IMR-90 (cell line): ENCODE data around the gene SRD5A3. TPM values are rescaled to one million over a fixed set of nuclear protein-coding genes. Genes with fewer than 3 reads are reported as not detected.

Experiments
- ATAC-seq: fragments of 200-7000 bp; cut with Tn5 transposase; 2 replicates; pipeline ENCODE4 v1.9.1; 2020; ENCODE audit warnings: low read depth, mild to moderate bottlenecking, moderate library complexity
- BruUV-seq: library from RNA; stranded (reverse); fragments of 400-500 nt; replicated peaks from 2 replicates; lab custom pipeline; 2021; lab: Mats Ljungman, UMichigan
- CTCF ChIA-PET: fragments of 300-600 bp; formaldehyde crosslinking; extraction: SDS; loops from one replicate; lab custom pipeline; 2021; ENCODE audit warnings: antibody characterized with exemption; lab: Yijun Ruan, JAX
- POLR2A ChIA-PET: fragments of 300-600 bp; sonication (Branson Sonifier 250); formaldehyde crosslinking; loops from one replicate; lab custom pipeline; 2022; ENCODE audit warnings: antibody characterized with exemption; ENCODE audit not compliant: unreplicated experiment; lab: Charles Lee
- DNase-seq: peaks from one replicate; pipeline ENCODE4 v3.0.0; 2013
- H2AFZ ChIP-seq: replicated peaks from 2 replicates; pipeline ENCODE3; 2013; ENCODE audit warnings: low read length, mild to moderate bottlenecking; ENCODE audit not compliant: poor library complexity
- H2AK5ac ChIP-seq: 2 replicates; pipeline ENCODE4 v1.6.1; 2013; ENCODE audit warnings: low read depth, low read length, inconsistent platforms
- H2AK9ac ChIP-seq: replicated peaks from 2 replicates; pipeline ENCODE3; 2013; ENCODE audit warnings: mild to moderate bottlenecking, low read depth, low read length, moderate library complexity; ENCODE audit not compliant: poor library complexity
- H2BK120ac ChIP-seq: 2 replicates; pipeline ENCODE4 v1.6.1; 2013; ENCODE audit warnings: low read depth, low read length, inconsistent platforms
- H2BK15ac ChIP-seq: 3 replicates; pipeline ENCODE4 v1.6.1; 2013; ENCODE audit warnings: low read depth, low read length, inconsistent platforms
- H2BK20ac ChIP-seq: 2 replicates; pipeline ENCODE4 v1.6.1; 2013; ENCODE audit warnings: low read depth, mild to moderate bottlenecking, inconsistent platforms, low read length, moderate library complexity
- H2BK5ac ChIP-seq: 2 replicates; pipeline ENCODE4 v1.6.1; 2013; ENCODE audit warnings: mild to moderate bottlenecking, low read depth, low read length, inconsistent platforms; ENCODE audit not compliant: poor library complexity, severe bottlenecking
- H3K14ac ChIP-seq: replicated peaks from 2 replicates; pipeline ENCODE4 v1.6.1; 2013; ENCODE audit warnings: low read depth, low read length, inconsistent platforms
- H3K18ac ChIP-seq: 2 replicates; pipeline ENCODE4 v1.6.1; 2013; ENCODE audit warnings: low read depth, low read length, control low read depth
- H3K23ac ChIP-seq: 2 replicates; pipeline ENCODE4 v1.6.1; 2013; ENCODE audit warnings: low read depth, low read length, inconsistent platforms
- H3K27ac ChIP-seq: 2 replicates; pipeline ENCODE4 v1.5.1; 2013; ENCODE audit warnings: mild to moderate bottlenecking, control low read depth, low read length; ENCODE audit not compliant: insufficient read depth
- H3K27me3 ChIP-seq: 2 replicates; pipeline ENCODE4 v1.6.1; 2013; ENCODE audit warnings: low read length; ENCODE audit not compliant: control insufficient read depth, insufficient read depth
- H3K36me3 ChIP-seq: 2 replicates; pipeline ENCODE4 v1.6.1; 2013; ENCODE audit warnings: low read length, mixed read lengths; ENCODE audit not compliant: control insufficient read depth, insufficient read depth
- H3K4ac ChIP-seq: 2 replicates; pipeline ENCODE4 v1.6.1; 2013; ENCODE audit warnings: low read depth, low read length, inconsistent platforms
- H3K4me1 ChIP-seq: 2 replicates; pipeline ENCODE4 v1.6.1; 2013; ENCODE audit warnings: low read length, mixed read lengths; ENCODE audit not compliant: control insufficient read depth, insufficient read depth
- H3K4me2 ChIP-seq: 2 replicates; pipeline ENCODE4 v1.6.1; 2013; ENCODE audit warnings: low read depth, mild to moderate bottlenecking, control low read depth, low read length, moderate library complexity
- H3K4me3 ChIP-seq: 2 replicates; pipeline ENCODE4 v1.5.1; 2013; ENCODE audit warnings: low read depth, mild to moderate bottlenecking, control low read depth, low read length, moderate library complexity; ENCODE audit not compliant: insufficient read depth
- H3K56ac ChIP-seq: 2 replicates; pipeline ENCODE4 v1.6.1; 2013; ENCODE audit warnings: low read length, inconsistent platforms; ENCODE audit not compliant: insufficient read depth; ENCODE audit errors: extremely low read depth
- H3K79me1 ChIP-seq, 2 experiments: 2 replicates each; pipeline ENCODE4 v1.6.1; 2013; ENCODE audit warnings: low read length in 2 of 2, inconsistent platforms in 1 of 2, low read depth in 1 of 2
- H3K9ac ChIP-seq: 2 replicates; pipeline ENCODE4 v1.6.1; 2013; ENCODE audit warnings: low read depth, low read length, control low read depth
- H3K9me1 ChIP-seq: 2 replicates; pipeline ENCODE4 v1.6.1; 2013; ENCODE audit warnings: low read length, inconsistent platforms; ENCODE audit not compliant: insufficient read depth
- H3K9me3 ChIP-seq: 2 replicates; pipeline ENCODE4 v1.6.1; 2013; ENCODE audit warnings: low read length; ENCODE audit not compliant: control insufficient read depth, insufficient read depth
- H4K20me1 ChIP-seq: 2 replicates; pipeline ENCODE4 v1.6.1; 2013; ENCODE audit warnings: low read length, inconsistent platforms; ENCODE audit not compliant: insufficient read depth
- H4K5ac ChIP-seq: 2 replicates; pipeline ENCODE4 v1.6.1; 2013; ENCODE audit warnings: mild to moderate bottlenecking, low read depth, low read length, control low read depth
- H4K8ac ChIP-seq, 2 experiments: 2 replicates each; pipeline ENCODE4 v1.6.1; 2013; ENCODE audit warnings: low read depth in 2 of 2, low read length in 2 of 2, control low read depth in 1 of 2, inconsistent platforms in 1 of 2
- H4K91ac ChIP-seq: 2 replicates; pipeline ENCODE4 v1.6.1; 2013; ENCODE audit warnings: low read depth, low read length, inconsistent platforms; ENCODE audit not compliant: insufficient read depth
- BHLHE40 ChIP-seq: fragments of 150-350 bp; IDR thresholded peaks from 2 replicates; pipeline ENCODE4 v1.6.1; 2016; ENCODE audit warnings: mild to moderate bottlenecking, low read depth, low read length
- CEBPB ChIP-seq: IDR thresholded peaks from 2 replicates; pipeline ENCODE4 v1.6.1; 2012; ENCODE audit warnings: low read depth, low read length, improper control_type of control experiment
- ELK1 ChIP-seq: fragments of 150-350 bp; IDR thresholded peaks from 2 replicates; pipeline ENCODE4 v1.6.1; 2016; ENCODE audit warnings: low read depth, mild to moderate bottlenecking, low read length, moderate library complexity, borderline replicate concordance
- FOS ChIP-seq: fragments of 150-350 bp; IDR thresholded peaks from 2 replicates; pipeline ENCODE4 v1.6.1; 2016; ENCODE audit warnings: low read depth, low read length
- MAFK ChIP-seq: IDR thresholded peaks from 2 replicates; pipeline ENCODE4 v1.6.1; 2012; ENCODE audit warnings: low read depth, low read length, improper control_type of control experiment
- MAZ ChIP-seq: IDR thresholded peaks from 2 replicates; pipeline ENCODE4 v1.6.1; 2012; ENCODE audit warnings: low read depth, mild to moderate bottlenecking, low read length, improper control_type of control experiment, moderate library complexity, borderline replicate concordance
- MXI1 ChIP-seq: IDR thresholded peaks from 2 replicates; pipeline ENCODE4 v1.6.1; 2012; ENCODE audit warnings: low read depth, mild to moderate bottlenecking, low read length, moderate library complexity, borderline replicate concordance
- NFE2L2 ChIP-seq: fragments of 150-350 bp; IDR thresholded peaks from 2 replicates; pipeline ENCODE4 v1.6.1; 2016; ENCODE audit warnings: low read depth, mild to moderate bottlenecking, low read length
- POLR2A ChIP-seq: IDR thresholded peaks from 2 replicates; pipeline ENCODE4 v1.6.1; 2012; ENCODE audit warnings: mild to moderate bottlenecking, low read depth, low read length
- RAD21 ChIP-seq: IDR thresholded peaks from 2 replicates; pipeline ENCODE4 v1.6.1; 2012; ENCODE audit warnings: low read length, improper control_type of control experiment
- SMC3 ChIP-seq: fragments of 150-350 bp; IDR thresholded peaks from 2 replicates; pipeline ENCODE4 v1.6.1; 2016; ENCODE audit warnings: low read depth, mild to moderate bottlenecking, antibody characterized with exemption, low read length, moderate library complexity
- WGBS, 2 experiments: methylation state at CpG; one replicate each; pipeline versions ENCODE4 v1.1.5 to v1.1.7; 2013; ENCODE audit warnings: missing lambda C conversion rate in 2 of 2; ENCODE audit not compliant: insufficient read length in 1 of 2; ENCODE audit errors: extremely low coverage in 2 of 2; 5-methylcytosine and 5-hydroxymethylcytosine counted together
- dilution Hi-C: fragments of 300-500 bp; cut with HindIII; formaldehyde crosslinking; loops from one replicate; pipeline ENCODE4 v1.14.3; 2018; ENCODE audit warnings: low sequenced_read_pairs; ENCODE audit not compliant: unreplicated experiment
- in situ Hi-C: fragments of 300-500 bp; cut with MboI; formaldehyde crosslinking; loops from 3 replicates; pipeline ENCODE4 v1.14.3; 2019; ENCODE audit warnings: low sequenced_read_pairs, inconsistent platforms, mixed read lengths
- intact Hi-C: fragments of 100-400 bp; cut with micrococcal nuclease; formaldehyde crosslinking; loops from 2 replicates; pipeline ENCODE4 v1.10.0; 2022
- polyA plus RNA-seq, 3 experiments: library from polyadenylated mRNA; depleted of rRNA; stranded (reverse); fragments of >200 nt; gene quantifications; 2 replicates each; pipeline ENCODE4 v1.2.3, GENCODE V29; 2012; ENCODE audit warnings: low replicate concordance in 1 of 3
- total RNA-seq: library from RNA; depleted of rRNA; stranded (reverse); fragments of >200 nt; gene quantifications from 2 replicates; pipeline ENCODE4 v1.2.3, GENCODE V29; 2012

SRD5A3 gene
- total and polyA plus RNA-seq, 2 of the 4 experiments (the other 2 are of a cell fraction), result 5.6 to 6.8 TPM

- TF ChIP-seq ELK1 (no peak), MXI1 (no peak), POLR2A (no peak), FOS (no peak), MAZ (no peak)
These were observed 48.7 kb upstream of the SRD5A3 start (continued) for GRCh38 chr4:55297346-55297745.

- Histone ChIP-seq H3K4me2 (no peak overlapping the region), H3K4ac (no peak overlapping the region), H3K4me3 (no peak overlapping the region), H3K27me3 (no peaks in the 10 kb centered on the region), H2AK5ac (no peak overlapping the region), H4K8ac (no peak overlapping the region), H4K20me1 (no peaks in the 10 kb centered on the region), H2AK9ac (no peak overlapping the region), H3K9ac (no peak overlapping the region), H4K91ac (no peak overlapping the region), H2BK5ac (no peak overlapping the region), H3K18ac (no peak overlapping the region), H3K9me3 (no peaks in the 10 kb centered on the region), H3K27ac (no peak overlapping the region), H3K56ac (no peak overlapping the region), H3K14ac (no peak overlapping the region), H2BK20ac (no peak overlapping the region), H3K4me1 (no peaks in the 10 kb centered on the region), H2BK15ac (no peak overlapping the region), H2BK120ac (no peak overlapping the region), H3K23ac (no peak overlapping the region), H3K79me1 (no peaks in the 10 kb centered on the region), H4K5ac (no peak overlapping the region), H3K9me1 (no peaks in the 10 kb centered on the region), H3K36me3 (no peaks in the 10 kb centered on the region), H2AFZ (no peak overlapping the region)
- POLR2A ChIA-PET, result no interaction called here
- BruUV-seq, result no TSS peak
- dilution Hi-C loops, result no loop called here
- CTCF ChIA-PET, result no interaction called here
- peak; percentile 37 for DNase-seq
- WGBS, 2 experiments, result no CpG with 5 or more reads among the region's 3 CpGs
- intact Hi-C loops, result no loop called here
- no peak for TF ChIP-seq SMC3
- TF ChIP-seq MAFK, result no peak
- no peak for TF ChIP-seq NFE2L2
- TF ChIP-seq CEBPB, result no peak
- no peak for TF ChIP-seq RAD21
- TF ChIP-seq BHLHE40, result no peak
- TF ChIP-seq FOS, result 0 out of 2 replicates have a peak, but pooled peaks have one; percentile 21
- in situ Hi-C loops, result loop anchor here (25.0 kb wide), 2 partner anchors 491 to 916 kb away; no protein-coding TSS in a partner anchor
- ATAC-seq, result peak; percentile 85
These were observed 42.3 kb upstream of the SRD5A3 start for GRCh38 chr4:55303760-55304165.
